Neural cell (in vitro differentiated cells): Measurements from ENCODE around the gene FCRL2. TPM values are rescaled to one million over a fixed set of nuclear protein-coding genes. Genes with fewer than 3 reads are reported as not detected.

Experiments
- H2AFZ ChIP-seq: fragments of 200-600, 300-800 bp; sonication (generic), shearing (Covaris generic); 2 replicates; pipeline ENCODE4 v1.6.0; 2014; ENCODE audit warnings: low read depth, mild to moderate bottlenecking, antibody characterized with exemption, low read length, moderate library complexity
- H3F3A ChIP-seq: fragments of 200-600 bp; shearing (Covaris generic); 2 replicates; pipeline ENCODE4 v1.6.1; 2016; ENCODE audit warnings: mild to moderate bottlenecking, moderate library complexity, mixed read lengths, antibody characterized with exemption, low read length; ENCODE audit not compliant: insufficient read depth, poor library complexity, severe bottlenecking
- H3K27ac ChIP-seq: fragments of 200-600, 300-800 bp; sonication (generic), shearing (Covaris generic); 2 replicates; pipeline ENCODE4 v1.5.1; 2014; ENCODE audit warnings: mild to moderate bottlenecking, low read length, moderate library complexity
- H3K27me3 ChIP-seq: fragments of 300-800, 200-600 bp; sonication (generic), shearing (Covaris generic); 2 replicates; pipeline ENCODE4 v1.6.0; 2014; ENCODE audit warnings: mild to moderate bottlenecking, low read depth, low read length, moderate library complexity; ENCODE audit not compliant: insufficient read depth
- H3K36me3 ChIP-seq: fragments of 300-800, 200-600 bp; sonication (generic), shearing (Covaris generic); 2 replicates; pipeline ENCODE4 v1.5.1; 2014; ENCODE audit warnings: mild to moderate bottlenecking, antibody characterized with exemption, low read length, moderate library complexity; ENCODE audit not compliant: insufficient read depth
- H3K4me2 ChIP-seq: fragments of 300-800, 200-600 bp; sonication (generic), shearing (Covaris generic); 2 replicates; pipeline ENCODE4 v1.6.0; 2014; ENCODE audit warnings: mild to moderate bottlenecking, low read length
- H3K4me3 ChIP-seq: fragments of 300-800, 200-600 bp; sonication (generic), shearing (Covaris generic); 2 replicates; pipeline ENCODE4 v1.5.1; 2014; ENCODE audit warnings: mild to moderate bottlenecking, low read length, moderate library complexity
- H3K79me2 ChIP-seq: fragments of 200-600 bp; shearing (Covaris generic); replicated peaks from 2 replicates; pipeline ENCODE4 v1.6.0; 2014; ENCODE audit warnings: mild to moderate bottlenecking, low read length, moderate library complexity; ENCODE audit not compliant: insufficient read depth
- H3K9ac ChIP-seq: fragments of 300-800, 200-600 bp; sonication (generic), shearing (Covaris generic); 2 replicates; pipeline ENCODE4 v1.6.1; 2016; ENCODE audit warnings: mild to moderate bottlenecking, low read length, mixed read lengths
- H3K9me2 ChIP-seq: fragments of 200-600 bp; shearing (Covaris generic); 2 replicates; pipeline ENCODE4 v1.6.1; 2016; ENCODE audit warnings: mild to moderate bottlenecking, low read length, mixed read lengths; ENCODE audit not compliant: insufficient read depth
- H3K9me3 ChIP-seq: fragments of 200-600, 300-800 bp; sonication (generic), shearing (Covaris generic); 2 replicates; pipeline ENCODE4 v1.6.1; 2016; ENCODE audit warnings: mild to moderate bottlenecking, mixed run types, low read length, moderate library complexity, mixed read lengths
- H4K20me1 ChIP-seq: fragments of 200-600 bp; shearing (Covaris generic); 2 replicates; pipeline ENCODE4 v1.6.1; 2016; ENCODE audit warnings: mild to moderate bottlenecking, mixed run types; ENCODE audit not compliant: insufficient read depth
- CTCF ChIP-seq: fragments of 450-650 bp; IDR thresholded peaks from 2 replicates; pipeline ENCODE4 v1.5.1; 2014; ENCODE audit warnings: antibody characterized with exemption, mild to moderate bottlenecking, moderate library complexity; ENCODE audit not compliant: poor library complexity, severe bottlenecking
- EP300 ChIP-seq: fragments of 450-650 bp; conservative IDR thresholded peaks from 2 replicates; pipeline ENCODE4 v1.6.1; 2014; ENCODE audit warnings: antibody characterized with exemption, mild to moderate bottlenecking, moderate library complexity; ENCODE audit not compliant: poor library complexity, severe bottlenecking
- EZH2 ChIP-seq: fragments of 200-600, 300-800 bp; shearing (Covaris generic), sonication (generic); IDR thresholded peaks from 2 replicates; pipeline ENCODE4 v1.6.1; 2014; ENCODE audit warnings: antibody characterized with exemption, low read length, borderline replicate concordance, mild to moderate bottlenecking; ENCODE audit not compliant: insufficient read depth, poor library complexity, severe bottlenecking
- MXI1 ChIP-seq: fragments of 450-650 bp; conservative IDR thresholded peaks from 2 replicates; pipeline ENCODE4 v1.6.1; 2014; ENCODE audit warnings: antibody characterized with exemption, mild to moderate bottlenecking; ENCODE audit not compliant: poor library complexity, severe bottlenecking
- POLR2AphosphoS5 ChIP-seq: IDR thresholded peaks from 2 replicates; pipeline ENCODE4 v1.6.1; 2012
- RAD21 ChIP-seq: fragments of 450-650 bp; conservative IDR thresholded peaks from 2 replicates; pipeline ENCODE4 v1.6.1; 2014; ENCODE audit warnings: antibody characterized with exemption, mild to moderate bottlenecking, moderate library complexity
- REST ChIP-seq: IDR thresholded peaks from 2 replicates; pipeline ENCODE4 v1.6.1; 2012; ENCODE audit warnings: borderline replicate concordance
- SMC3 ChIP-seq: fragments of 450-650 bp; conservative IDR thresholded peaks from 2 replicates; pipeline ENCODE4 v1.6.1; 2014; ENCODE audit warnings: antibody characterized with exemption, mild to moderate bottlenecking, moderate library complexity; ENCODE audit not compliant: poor library complexity
- TAF1 ChIP-seq: IDR thresholded peaks from 2 replicates; pipeline ENCODE4 v1.6.1; 2012; ENCODE audit warnings: low read depth
- polyA plus RNA-seq: library from polyadenylated mRNA; depleted of rRNA; stranded (reverse); fragments of >200 nt; gene quantifications from 2 replicates; pipeline ENCODE4 v1.2.3, GENCODE V29; 2014

FCRL2 gene
- polyA plus RNA-seq, 1 donor from 2014 or later = not detected

GRCh38 chr1:157819896-157820295, 43.0 kb upstream of the FCRL2 start, which contains the start of gene FCRL1:
Gene FCRL1, minus strand, starts transcription at chr1:157820120. Its CDS starts 83 bp downstream, at chr1:157820037.
- H4K20me1 ChIP-seq = no peaks in the 10 kb centered on the region
- H3K79me2 ChIP-seq = no peaks in the 10 kb centered on the region

GRCh38 chr1:157819215-157819614, 42.3 kb upstream of the FCRL2 start:
- no peaks in the 10 kb centered on the region for H3K27me3 ChIP-seq
- no peaks in the 10 kb centered on the region for H4K20me1 ChIP-seq
- no peak overlapping the region for H3K4me2 ChIP-seq
- TF ChIP-seq SMC3 = no peak
- no peaks in the 10 kb centered on the region for H3K36me3 ChIP-seq
- no peaks in the 10 kb centered on the region for H3K9me2 ChIP-seq
- H3K9me3 ChIP-seq = no peaks in the 10 kb centered on the region
- H2AFZ ChIP-seq = no peak overlapping the region
- no peak overlapping the region for H3K4me3 ChIP-seq
- no peak overlapping the region for H3K9ac ChIP-seq
- H3F3A ChIP-seq = no peaks in the 10 kb centered on the region
- H3K27ac ChIP-seq = no peak overlapping the region
- no peaks in the 10 kb centered on the region for H3K79me2 ChIP-seq

More at GRCh38 chr1:157819896-157820295, 43.0 kb upstream of the FCRL2 start, which contains the start of gene FCRL1:
- Histone ChIP-seq H3F3A (no peaks in the 10 kb centered on the region), H3K9me2 (no peaks in the 10 kb centered on the region), H3K36me3 (no peaks in the 10 kb centered on the region), H3K9me3 (no peaks in the 10 kb centered on the region), H3K27ac (no peak within 1 kb of the TSS), H3K4me2 (no peak within 1 kb of the TSS), H3K27me3 (no peaks in the 10 kb centered on the region), H3K4me3 (no peak within 1 kb of the TSS), H3K9ac (no peak within 1 kb of the TSS), H2AFZ (no peak within 1 kb of the TSS)
- TF ChIP-seq CTCF = no peak
- TF ChIP-seq REST = no peak
- TF ChIP-seq SMC3 = no peak
- TF ChIP-seq EP300 = no peak
- TF ChIP-seq EZH2 = no peak
- TF ChIP-seq POLR2AphosphoS5 = no peak
- TF ChIP-seq MXI1 = no peak
- TF ChIP-seq RAD21 = no peak
- TF ChIP-seq TAF1 = no peak

- no peak overlapping the region for H3K4me2 ChIP-seq
- no peaks in the 10 kb centered on the region for H3F3A ChIP-seq
- no peak overlapping the region for H3K4me3 ChIP-seq
- H3K9ac ChIP-seq = no peak overlapping the region
- no peaks in the 10 kb centered on the region for H4K20me1 ChIP-seq
- H3K9me2 ChIP-seq = no peaks in the 10 kb centered on the region
- H3K79me2 ChIP-seq = no peaks in the 10 kb centered on the region
- no peak for TF ChIP-seq TAF1
- H3K9me3 ChIP-seq = peaks cover 5% of the 10 kb centered on the region
- H3K36me3 ChIP-seq = no peaks in the 10 kb centered on the region
- H3K27me3 ChIP-seq = no peaks in the 10 kb centered on the region
- no peak overlapping the region for H3K27ac ChIP-seq
- no peak overlapping the region for H2AFZ ChIP-seq
Measured at GRCh38 chr1:157813269-157813668, 36.3 kb upstream of the FCRL2 start.
